ENCODE results near the gene AGBL4.

The AGBL4 gene

GRCh38 chr1:48908606-48909005 lies 1115.1 kb downstream of the AGBL4 start:
- no peak for TF ChIP-seq CEBPB (IDR thresholded peaks at IDR 0.05)
- TF ChIP-seq ZBTB7A (IDR thresholded peaks at IDR 0.05; ENCODE audit: low read depth): no peak
- no peak for TF ChIP-seq RAD21 (IDR thresholded peaks at IDR 0.05; ENCODE audit: low read depth)
- TF ChIP-seq TCF12 (IDR thresholded peaks at IDR 0.05; ENCODE audit: low read depth): no peak
- no peak for TF ChIP-seq USF1 (IDR thresholded peaks at IDR 0.05)
- TF ChIP-seq YY1 (IDR thresholded peaks at IDR 0.05; ENCODE audit: low read depth): no peak

- TF ChIP-seq RAD21 (IDR thresholded peaks at IDR 0.05; ENCODE audit: low read depth) (no peak), NFIC (IDR thresholded peaks at IDR 0.05) (no peak), ZBTB7A (IDR thresholded peaks at IDR 0.05; ENCODE audit: low read depth) (no peak), EP300 (IDR thresholded peaks at IDR 0.05; ENCODE audit: borderline replicate concordance) (no peak)
Observed at GRCh38 chr1:48906729-48907128, 1117.0 kb downstream of the AGBL4 start.

- TF ChIP-seq RAD21 (IDR thresholded peaks at IDR 0.05; ENCODE audit: low read depth): no peak
- no peak for TF ChIP-seq FOXM1 (IDR thresholded peaks at IDR 0.05; ENCODE audit: borderline replicate concordance, low read depth)
- no peak for TF ChIP-seq ZBTB7A (IDR thresholded peaks at IDR 0.05; ENCODE audit: low read depth)
- no peak for TF ChIP-seq EP300 (IDR thresholded peaks at IDR 0.05; ENCODE audit: borderline replicate concordance)
- TF ChIP-seq NFIC (IDR thresholded peaks at IDR 0.05): no peak
- TF ChIP-seq YY1 (IDR thresholded peaks at IDR 0.05; ENCODE audit: low read depth): no peak
- TF ChIP-seq USF1 (IDR thresholded peaks at IDR 0.05): no peak
- no peak for TF ChIP-seq REST (IDR thresholded peaks at IDR 0.05; ENCODE audit: low read depth)
- no peak for TF ChIP-seq MAX (IDR thresholded peaks at IDR 0.05)
- TF ChIP-seq EGR1 (IDR thresholded peaks at IDR 0.05): no peak
- no peak for TF ChIP-seq CREB1 (IDR thresholded peaks at IDR 0.05; ENCODE audit: low read depth)
- no peak for TF ChIP-seq TEAD4 (IDR thresholded peaks at IDR 0.05)
- TF ChIP-seq TAF1 (IDR thresholded peaks at IDR 0.05; ENCODE audit: low read depth): no peak
- TF ChIP-seq CEBPB (IDR thresholded peaks at IDR 0.05): no peak
- TF ChIP-seq TCF12 (IDR thresholded peaks at IDR 0.05; ENCODE audit: low read depth): no peak
Observed at GRCh38 chr1:48906164-48906563, 1117.6 kb downstream of the AGBL4 start.

- no peak for TF ChIP-seq CEBPB (IDR thresholded peaks at IDR 0.05)
- no peak for TF ChIP-seq USF1 (IDR thresholded peaks at IDR 0.05)
- TF ChIP-seq EP300 (IDR thresholded peaks at IDR 0.05; ENCODE audit: borderline replicate concordance): no peak
- no peak for TF ChIP-seq TAF1 (IDR thresholded peaks at IDR 0.05; ENCODE audit: low read depth)
- no peak for TF ChIP-seq TCF12 (IDR thresholded peaks at IDR 0.05; ENCODE audit: low read depth)
- TF ChIP-seq CREB1 (IDR thresholded peaks at IDR 0.05; ENCODE audit: low read depth): no peak
- TF ChIP-seq YY1 (IDR thresholded peaks at IDR 0.05; ENCODE audit: low read depth): no peak
- TF ChIP-seq TEAD4 (IDR thresholded peaks at IDR 0.05): no peak
- TF ChIP-seq NFIC (IDR thresholded peaks at IDR 0.05): no peak
- no peak for TF ChIP-seq MAX (IDR thresholded peaks at IDR 0.05)
- no peak for TF ChIP-seq FOXM1 (IDR thresholded peaks at IDR 0.05; ENCODE audit: borderline replicate concordance, low read depth)
- TF ChIP-seq EGR1 (IDR thresholded peaks at IDR 0.05): no peak
- TF ChIP-seq RAD21 (IDR thresholded peaks at IDR 0.05; ENCODE audit: low read depth): no peak
- TF ChIP-seq REST (IDR thresholded peaks at IDR 0.05; ENCODE audit: low read depth): no peak
- TF ChIP-seq ZBTB7A (IDR thresholded peaks at IDR 0.05; ENCODE audit: low read depth): no peak
Observed at GRCh38 chr1:48903291-48903690, 1120.5 kb downstream of the AGBL4 start.

GRCh38 chr1:48898894-48899293 lies 1124.9 kb downstream of the AGBL4 start:
- TF ChIP-seq FOXM1 (IDR thresholded peaks at IDR 0.05; ENCODE audit: borderline replicate concordance, low read depth): no peak
- no peak for TF ChIP-seq TAF1 (IDR thresholded peaks at IDR 0.05; ENCODE audit: low read depth)
- no peak for TF ChIP-seq REST (IDR thresholded peaks at IDR 0.05; ENCODE audit: low read depth)
- no peak for TF ChIP-seq ZBTB7A (IDR thresholded peaks at IDR 0.05; ENCODE audit: low read depth)
- TF ChIP-seq CEBPB (IDR thresholded peaks at IDR 0.05): no peak
- TF ChIP-seq CREB1 (IDR thresholded peaks at IDR 0.05; ENCODE audit: low read depth): no peak
- TF ChIP-seq EGR1 (IDR thresholded peaks at IDR 0.05): no peak
- no peak for TF ChIP-seq USF1 (IDR thresholded peaks at IDR 0.05)
- no peak for TF ChIP-seq NFIC (IDR thresholded peaks at IDR 0.05)
- TF ChIP-seq YY1 (IDR thresholded peaks at IDR 0.05; ENCODE audit: low read depth): no peak
- TF ChIP-seq EP300 (IDR thresholded peaks at IDR 0.05; ENCODE audit: borderline replicate concordance): no peak
- TF ChIP-seq TCF12 (IDR thresholded peaks at IDR 0.05; ENCODE audit: low read depth): no peak
- TF ChIP-seq TEAD4 (IDR thresholded peaks at IDR 0.05): no peak
- TF ChIP-seq MAX (IDR thresholded peaks at IDR 0.05): no peak
- TF ChIP-seq RAD21 (IDR thresholded peaks at IDR 0.05; ENCODE audit: low read depth): no peak

All from Ishikawa (cell line).